CD4-positive, alpha-beta T cell treated with Interleukin-2 at 100 ng/mL for 4 hours (primary cell): ENCODE measurements around the gene PRXL2B.
"Not testable (repeated sequence)": the region's sequence is repeated elsewhere in the genome, so short reads cannot be mapped to it uniquely, and the experiment has no call there.

ENCODE experiments used
- DNase-seq: peaks from one replicate; pipeline ENCODE4 v3.0.0-alpha.2; 2020; ENCODE audit warnings: low spot score

Gene PRXL2B, protein sequence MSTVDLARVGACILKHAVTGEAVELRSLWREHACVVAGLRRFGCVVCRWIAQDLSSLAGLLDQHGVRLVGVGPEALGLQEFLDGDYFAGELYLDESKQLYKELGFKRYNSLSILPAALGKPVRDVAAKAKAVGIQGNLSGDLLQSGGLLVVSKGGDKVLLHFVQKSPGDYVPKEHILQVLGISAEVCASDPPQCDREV

DNA sequence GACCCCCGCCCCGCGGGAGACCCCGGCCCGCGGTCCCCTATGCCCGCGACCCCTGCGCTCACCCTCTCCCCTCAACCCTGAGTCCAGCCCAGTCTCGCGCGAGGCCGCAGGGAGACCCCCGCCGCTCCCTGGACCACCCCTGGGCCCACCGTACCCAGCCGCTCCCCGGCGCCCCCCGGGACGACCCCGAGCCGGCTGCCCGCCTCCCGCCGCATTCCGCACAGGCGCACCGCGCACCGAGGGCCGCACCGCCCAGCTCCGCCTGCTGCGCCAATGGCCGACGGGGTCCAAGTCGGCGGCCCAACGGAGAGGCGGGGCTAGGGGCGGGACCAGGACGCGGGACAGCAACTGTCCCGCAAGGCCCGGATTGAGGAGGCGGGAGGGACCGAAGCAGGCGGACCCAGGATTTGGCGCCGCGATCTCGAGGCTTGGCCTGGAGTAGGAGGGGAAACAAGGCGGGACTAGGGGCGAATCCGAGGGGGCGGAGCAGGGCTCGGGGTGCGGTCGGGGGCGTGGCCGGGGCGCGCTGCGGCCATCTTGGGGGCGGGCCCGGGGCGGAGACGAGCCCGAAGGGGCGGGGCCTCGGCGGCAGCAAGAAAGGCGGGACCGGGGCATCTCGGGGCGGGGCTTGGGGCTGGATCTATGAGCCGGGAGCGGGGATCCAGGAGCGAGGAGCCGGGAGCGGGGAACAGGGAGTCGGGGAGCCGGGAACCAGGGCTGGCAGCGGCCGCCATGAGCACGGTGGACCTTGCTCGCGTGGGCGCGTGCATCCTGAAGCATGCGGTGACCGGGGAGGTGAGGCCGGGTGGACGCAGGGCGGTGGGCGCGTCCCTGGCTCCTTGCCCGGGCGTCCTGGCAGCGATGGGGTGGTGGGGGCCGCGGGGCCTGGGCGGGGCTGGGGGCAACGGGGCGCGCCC is at the start of gene PRXL2B:
Gene PRXL2B, plus strand, starts transcription at position 624 of the 917 bp plus-strand sequence. Its CDS starts 109 bp downstream, at position 733.
- DNase-seq: peak; percentile 96

DNA sequence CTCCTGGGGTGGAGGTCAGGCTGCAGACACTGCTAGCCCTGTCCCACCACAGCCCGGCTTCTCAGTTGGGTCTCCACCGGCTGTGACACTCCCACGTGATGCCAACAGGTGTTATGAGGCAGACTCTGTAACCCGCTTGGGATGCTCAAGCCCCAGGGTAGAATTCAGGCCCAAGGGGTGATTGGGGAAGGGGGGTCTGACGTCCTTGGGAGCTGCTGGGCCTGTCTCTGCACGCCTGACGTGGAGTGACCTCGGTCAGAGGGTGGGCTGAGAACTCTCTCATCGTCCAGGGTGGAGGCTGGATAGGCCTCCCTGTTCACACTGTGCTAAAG is 48.8 kb upstream of the PRXL2B start:
- DNase-seq: no peak

DNA sequence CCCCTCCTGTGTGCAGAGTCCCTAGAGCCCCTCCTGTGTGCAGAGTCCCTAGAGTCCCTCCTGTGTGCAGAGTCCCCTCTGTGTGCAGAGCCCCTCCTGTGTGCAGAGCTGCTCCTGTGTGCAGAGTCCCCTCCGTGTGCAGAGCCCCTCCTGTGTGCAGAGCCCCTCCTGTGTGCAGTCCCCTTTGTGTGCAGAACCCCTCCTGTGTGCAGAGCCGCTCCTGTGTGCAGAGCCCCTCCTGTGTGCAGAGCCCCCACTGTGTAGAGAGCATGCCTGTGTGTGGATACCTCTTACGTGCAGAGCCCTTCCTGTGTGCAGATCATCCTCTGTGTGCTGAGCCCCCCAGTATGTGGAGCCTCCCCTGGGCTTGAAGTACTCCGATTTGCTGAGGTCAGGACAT is 48.2 kb upstream of the PRXL2B start:
- DNase-seq: no peak

DNA sequence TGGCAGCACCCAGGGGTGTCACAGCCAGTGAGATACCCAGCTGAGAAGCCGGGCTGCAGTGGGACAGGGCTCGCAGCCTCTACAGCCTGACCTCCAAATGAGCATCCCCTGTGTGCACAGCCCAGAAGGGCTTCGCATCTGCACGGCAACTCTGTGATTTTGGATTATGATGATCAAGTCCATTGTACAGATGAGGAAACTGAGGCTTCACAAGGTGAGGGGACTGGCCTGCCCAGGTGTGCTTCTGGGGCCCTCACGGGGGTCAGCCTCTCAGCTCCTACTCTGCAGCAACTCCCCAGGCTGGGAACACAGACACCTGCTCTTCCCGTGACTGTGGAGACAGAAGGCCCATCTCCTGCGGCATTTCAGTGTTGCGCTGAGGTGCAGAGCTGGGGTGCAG is 47.7 kb upstream of the PRXL2B start:
- no peak for DNase-seq

DNA sequence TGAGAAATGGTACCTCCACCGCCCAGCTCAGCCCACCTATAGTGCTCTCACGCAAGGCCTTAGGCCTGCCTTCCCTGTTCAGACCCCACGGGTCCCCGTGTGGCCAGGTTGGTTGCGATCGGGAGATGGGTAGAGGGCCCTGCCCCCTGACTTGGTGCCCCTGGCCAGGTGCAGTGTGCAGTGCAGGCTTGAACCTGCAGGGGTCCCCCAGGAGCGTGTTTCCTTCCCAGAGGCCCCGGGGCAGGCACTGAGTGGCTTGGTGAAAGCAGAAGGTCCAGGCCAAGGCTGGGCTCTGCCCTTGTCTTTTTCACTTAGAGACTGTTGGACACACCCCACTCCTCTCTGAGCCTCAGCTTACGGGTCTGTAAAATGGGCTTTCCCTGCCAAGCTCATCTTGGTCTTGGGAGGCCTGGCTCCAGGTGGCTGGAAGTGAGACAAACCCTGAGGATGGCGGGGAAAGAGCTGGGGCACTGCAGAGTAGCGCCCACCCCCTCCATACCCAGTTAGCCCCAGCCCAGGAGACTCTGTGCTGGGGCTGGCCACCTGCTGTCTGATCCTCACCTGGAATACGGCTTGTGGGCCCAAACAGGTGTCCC is 47.2 kb upstream of the PRXL2B start:
- peak; percentile 36 for DNase-seq

DNA sequence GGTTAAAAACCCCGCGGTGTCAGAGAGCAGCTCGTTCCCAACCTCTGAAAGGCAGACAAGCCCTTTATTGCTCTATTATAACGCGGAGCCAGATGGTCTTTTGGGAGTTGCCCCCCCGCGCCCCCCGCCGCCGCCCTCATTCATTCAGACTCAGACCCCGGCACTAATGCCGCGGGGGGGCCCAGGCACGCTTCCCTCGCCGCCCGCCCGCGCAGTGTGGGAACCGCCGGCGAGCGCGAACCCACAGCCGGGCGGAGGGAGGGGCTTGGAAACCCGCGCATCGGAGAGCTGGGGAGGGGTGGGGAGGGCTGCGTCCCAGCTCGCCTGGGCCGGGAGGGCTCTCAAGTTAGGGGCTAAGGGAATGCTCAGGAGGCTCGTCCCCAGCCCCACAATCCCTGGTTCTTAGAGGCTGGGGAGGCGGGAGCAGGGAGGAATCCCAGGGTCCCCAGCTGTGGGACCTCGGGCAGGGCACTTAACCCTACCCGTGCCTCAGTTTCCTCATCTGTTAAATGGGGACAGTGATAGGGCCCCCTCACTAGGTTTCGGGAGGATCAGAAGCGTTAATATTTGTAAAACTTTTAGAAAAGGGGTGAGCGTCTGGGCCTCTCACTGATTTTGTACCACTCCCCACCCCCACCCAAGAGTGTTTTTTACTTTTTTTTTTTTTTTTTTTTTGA is 45.6 kb upstream of the PRXL2B start:
- no peak for DNase-seq

DNA sequence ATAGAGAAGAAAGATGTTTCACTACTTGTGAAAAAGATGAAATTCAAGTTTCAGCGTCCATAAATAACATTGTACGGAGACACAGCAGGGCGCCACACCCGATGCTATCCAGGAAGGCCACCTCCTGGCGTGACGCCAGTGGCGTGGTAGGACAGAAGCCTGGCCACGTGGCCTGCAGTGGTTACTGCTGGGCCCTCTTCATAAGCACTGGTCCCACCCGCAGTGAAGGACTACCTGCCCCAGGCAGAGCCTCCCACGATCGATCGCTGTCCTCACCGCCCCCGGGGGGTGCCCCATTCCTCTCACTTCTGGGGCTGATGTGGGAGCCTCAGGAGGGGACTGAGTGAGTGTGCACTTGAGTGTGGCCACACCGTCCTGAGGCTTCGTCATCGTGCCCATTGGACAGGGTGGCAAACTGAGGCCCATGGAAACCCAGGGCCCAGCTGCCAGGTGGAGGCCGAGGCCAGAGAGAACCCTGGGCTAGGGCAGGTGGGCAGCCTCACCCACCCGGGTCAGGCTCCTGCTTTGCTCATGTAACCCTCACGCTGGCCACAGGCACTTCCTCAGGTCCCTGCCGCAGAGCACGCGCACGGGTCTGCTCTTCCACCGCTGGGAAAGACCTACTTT is 44.8 kb upstream of the PRXL2B start:
- DNase-seq: no peak

DNA sequence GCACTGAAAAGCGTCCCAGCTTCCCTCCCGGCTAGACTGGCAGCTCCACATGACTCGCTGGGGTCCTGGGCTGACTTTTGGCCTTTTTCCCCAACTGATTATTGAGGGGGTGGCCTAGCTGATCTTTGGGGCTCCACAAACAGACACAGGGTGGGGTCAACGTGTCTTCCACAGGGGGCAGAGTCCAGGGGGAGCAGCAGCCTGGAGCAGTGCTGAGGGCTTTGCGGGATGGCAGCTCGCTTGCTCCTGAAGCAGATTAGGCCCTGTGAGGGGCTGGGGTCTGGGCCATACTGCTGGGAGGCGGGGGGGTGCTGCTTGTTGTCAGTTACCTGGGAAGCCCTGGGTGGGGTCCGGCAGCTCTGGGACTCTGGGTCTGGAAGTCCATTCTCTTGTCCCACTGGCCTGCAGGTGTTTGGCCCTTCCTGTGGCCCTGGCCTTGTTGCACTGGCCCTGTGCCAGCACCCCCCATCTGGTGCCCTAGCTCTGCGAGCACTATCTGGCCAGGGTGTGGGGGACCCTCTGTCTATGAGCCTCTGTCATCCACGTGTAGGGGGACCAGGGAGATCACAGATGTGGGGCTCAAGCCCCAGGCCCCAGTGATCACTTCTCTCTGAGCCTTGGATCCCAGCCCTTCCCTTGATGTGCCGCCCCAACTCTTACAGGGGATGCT is 44.2 kb upstream of the PRXL2B start:
- no peak for DNase-seq

DNA sequence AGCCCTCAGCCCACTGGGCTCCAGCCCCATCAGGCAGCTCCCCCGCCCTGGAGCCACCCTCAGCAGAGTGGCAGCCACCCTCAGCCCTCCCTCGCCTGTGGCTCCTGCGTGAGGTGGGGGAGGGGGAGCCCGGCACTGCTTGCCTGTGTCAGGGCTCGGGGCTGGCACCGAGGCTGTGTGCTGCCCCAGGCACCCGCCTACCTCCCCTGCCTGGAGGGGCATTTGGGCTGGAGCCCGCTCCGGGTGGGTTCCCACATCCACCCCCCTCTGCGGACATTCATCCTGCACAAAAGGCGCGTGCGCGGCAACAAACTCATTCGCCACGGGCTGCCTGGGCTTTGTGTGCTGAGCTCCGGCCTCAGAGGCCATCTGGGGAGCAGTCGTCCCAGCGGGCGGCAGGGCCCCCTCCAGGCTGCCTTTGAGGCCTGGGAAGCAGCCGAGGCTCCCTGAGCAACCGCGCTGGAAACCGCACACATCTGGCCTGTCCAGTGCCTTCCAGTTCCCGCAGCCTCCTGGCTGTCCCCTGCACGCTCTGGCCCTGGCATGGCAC is 43.0 kb upstream of the PRXL2B start:
- peak; percentile 29 for DNase-seq

DNA sequence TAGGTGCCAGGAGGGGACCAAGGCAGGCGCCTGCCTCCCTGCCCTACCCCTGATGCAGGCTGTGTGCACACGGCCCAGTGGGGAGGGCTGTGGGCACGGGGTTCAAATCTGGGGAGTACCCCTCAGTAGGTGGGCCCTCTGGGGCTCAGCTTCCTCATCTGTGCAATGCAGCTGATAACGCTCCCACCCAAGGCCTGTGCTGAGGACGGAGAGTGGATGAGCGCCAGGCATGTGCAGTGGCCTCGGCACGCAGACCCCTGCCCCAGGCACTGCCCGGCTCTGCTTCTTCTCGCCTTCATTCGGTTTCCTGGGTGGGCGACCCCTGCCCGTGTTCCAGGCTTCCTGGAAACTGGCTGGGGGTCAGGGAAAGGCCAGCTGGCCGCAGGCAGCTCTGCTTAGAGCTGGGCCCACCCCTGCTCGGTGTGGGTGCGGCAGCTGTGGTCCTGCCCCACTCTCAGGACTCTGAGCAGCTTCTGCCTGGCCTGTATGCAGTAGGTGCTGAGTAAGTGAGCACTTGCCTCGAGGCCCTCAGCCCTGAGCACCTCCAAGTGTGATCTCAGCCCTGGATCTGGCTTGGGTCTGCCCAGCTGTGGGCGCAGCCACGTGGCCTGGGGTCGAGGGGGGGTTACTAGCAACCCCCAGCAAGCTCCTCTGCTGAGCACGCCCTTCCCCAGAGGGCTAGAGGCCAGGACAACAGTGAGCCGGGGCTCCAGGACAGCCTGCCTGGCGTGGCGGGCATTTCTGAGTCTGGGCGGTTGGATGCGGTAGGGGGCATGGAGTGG is 42.3 kb upstream of the PRXL2B start:
- DNase-seq: no peak

DNA sequence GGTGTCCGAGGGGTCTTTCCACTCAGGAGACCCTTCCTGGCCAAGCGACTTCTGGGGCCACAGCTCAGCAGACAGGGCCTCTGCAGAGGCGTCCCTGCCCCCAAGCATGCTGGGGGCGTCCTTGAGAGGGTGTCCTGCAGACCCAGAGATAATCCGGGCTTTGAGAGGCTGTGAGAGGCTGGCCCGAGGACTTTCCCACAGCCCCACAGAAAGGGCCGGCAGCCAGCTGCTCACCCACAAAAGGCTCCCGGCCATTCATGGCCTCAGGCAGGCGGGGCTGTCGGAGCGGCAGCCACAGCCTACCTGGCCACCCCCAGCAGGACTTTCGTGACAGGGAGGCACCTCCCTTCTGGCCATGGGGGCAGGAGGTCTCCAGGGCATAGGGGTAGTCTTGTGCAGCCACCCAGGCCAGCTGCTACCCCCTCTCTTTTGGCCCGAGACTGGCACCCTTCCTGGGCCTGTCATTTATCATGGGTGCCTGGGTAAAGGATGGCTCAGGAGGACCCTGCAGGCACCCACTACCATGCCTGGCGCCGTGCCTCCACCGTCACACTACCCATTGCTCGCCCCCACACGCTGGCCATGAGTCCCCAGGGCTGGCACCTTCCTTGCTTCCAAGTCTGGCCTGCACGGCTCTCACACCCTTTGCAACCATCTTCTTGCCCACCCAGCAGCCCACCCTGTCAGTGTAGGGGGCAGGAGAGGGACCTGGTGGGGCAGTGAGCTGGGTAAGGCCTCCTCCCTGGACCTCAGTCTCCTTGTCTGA is 41.5 kb upstream of the PRXL2B start:
- DNase-seq: no peak

DNA sequence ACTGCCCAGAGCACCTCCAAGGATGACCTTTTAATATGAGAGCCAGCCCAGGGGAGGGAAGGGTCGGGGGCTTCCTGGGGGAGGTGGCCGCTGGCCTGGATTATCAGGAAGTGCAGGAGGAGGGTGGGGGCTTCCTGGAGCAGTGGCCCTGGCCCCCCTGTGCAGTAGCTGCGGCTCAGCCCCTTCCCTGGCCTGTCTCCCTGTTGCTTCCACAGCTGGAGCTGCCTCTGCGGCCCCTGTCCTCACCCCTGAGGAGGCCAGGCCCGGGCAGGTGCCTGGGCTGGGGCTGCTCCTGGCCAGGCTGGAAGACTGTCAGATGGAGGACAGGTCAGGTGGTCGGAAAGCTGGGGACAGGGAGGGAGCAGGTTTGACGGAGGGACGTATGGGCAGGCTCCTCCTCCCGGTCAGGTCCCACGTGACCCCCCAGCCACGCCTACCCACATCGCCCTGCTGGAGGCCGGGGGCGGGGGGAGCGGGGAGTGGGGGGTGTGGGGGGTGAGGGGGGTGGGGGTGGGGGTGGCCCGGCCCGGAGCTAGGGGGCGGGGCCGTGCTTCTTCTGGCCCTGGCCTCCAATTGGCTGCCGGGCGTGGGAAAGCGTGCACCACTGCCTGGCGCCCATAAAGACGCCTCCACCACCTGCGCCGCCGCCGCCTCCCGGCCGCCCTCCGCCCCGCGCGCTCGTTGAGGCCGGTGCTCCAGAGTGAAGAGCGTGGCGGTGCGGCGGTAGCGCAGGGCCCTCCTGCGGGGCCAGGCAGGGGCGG is 40.6 kb upstream of the PRXL2B start:
- peak; percentile 92 for DNase-seq

DNA sequence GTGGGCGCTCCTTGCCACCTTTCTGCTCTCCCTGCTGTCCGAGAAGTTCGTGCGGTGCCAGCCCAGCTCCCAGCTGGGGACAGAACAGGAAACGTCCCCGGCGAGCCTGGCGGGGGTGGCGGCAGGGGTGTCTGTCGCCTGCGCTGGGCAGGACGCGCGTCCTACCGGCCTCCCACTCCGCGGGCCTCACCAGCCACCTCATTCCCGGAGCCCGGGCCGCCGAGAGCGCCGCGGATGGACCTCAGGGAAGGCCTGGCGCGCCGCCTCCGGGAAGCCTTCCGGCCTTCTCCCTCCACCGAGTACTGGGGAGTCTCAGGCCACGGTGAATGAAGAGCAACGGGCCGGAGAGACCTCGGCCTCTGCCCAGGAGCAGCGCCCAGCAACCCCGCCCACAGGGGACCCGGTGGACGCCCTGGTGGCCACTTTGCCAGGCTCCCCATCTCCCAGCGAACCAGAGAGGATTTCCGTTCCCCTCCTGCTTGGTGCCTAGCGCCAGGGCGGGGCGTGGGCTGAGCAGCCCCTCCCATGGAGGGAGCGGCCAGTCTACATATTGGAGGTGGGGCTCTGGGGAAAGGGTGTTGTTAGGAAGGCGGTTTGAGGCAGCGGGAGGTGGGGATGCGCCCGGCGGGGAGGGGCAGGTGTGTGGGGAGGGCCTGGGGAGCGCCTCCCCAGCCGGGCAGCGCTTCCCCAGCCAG is 39.9 kb upstream of the PRXL2B start:
- peak; percentile 89 for DNase-seq

DNA sequence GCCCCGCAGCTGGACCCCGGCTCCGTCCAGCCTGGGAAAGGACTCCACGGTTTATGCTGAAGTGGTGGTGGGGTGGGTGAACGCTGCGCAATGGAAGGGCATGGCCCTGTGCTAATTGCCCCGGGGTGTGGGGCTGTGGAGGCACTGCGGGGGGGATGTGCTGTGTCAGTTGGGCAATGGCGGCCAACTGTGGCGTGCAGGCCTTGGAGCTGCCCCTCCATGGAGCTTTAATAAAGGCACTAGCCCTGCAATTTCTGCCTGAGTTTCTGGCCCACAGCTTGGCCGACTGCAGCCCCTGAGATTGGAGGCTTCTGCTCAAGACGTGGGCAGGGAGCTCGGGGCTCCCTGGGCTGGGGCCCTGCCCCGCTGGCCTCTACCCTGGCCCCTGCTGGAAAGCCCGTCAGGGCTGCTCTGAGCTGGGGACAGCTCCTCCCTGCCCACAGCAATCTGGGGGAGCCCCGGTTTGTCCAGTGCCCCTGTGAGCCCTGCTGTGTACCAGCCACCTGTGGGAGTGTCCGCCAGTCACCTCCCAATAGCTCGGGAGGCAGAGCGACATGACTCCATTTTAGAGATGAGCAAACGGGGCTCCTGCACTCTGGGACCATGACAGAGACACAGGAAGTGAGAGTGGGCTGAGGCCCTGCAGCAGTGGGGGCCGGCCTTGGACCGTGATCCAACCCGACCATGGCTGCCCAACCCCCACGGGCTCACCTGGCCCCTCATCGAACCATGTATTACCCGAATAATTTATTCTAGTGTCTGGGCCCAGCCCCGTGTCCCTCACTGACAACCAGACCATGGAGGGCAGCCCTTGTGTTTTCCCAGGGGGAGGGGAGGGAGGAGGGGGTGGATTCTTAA is 39.1 kb upstream of the PRXL2B start:
- peak; percentile 56 for DNase-seq

DNA sequence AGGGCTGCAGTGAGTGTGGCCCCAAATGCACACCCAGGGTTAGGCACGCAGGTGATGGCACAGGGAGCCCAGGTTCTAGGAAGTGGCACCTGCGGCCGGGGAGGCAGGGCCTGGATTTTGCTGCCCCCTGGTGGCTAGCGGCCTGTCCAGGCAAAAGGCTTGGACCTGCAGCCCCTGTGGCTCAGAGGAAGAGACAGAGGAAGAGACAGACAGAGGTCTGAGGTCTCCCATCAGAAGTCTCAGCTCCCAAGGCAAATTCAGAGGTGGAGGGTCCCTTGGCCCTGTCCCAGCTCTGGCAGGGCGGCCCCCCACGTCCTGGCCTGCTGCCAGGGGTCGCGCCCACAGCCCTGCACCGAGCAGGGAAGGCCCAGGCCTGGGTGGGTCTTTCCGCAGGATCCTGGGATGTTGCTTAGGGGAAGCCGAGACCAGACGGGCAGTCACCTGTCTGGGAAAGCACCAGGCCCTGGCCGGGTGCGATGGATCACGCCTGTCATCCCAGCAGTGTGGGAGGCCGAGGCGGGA is 38.4 kb upstream of the PRXL2B start:
- peak; percentile 89 for DNase-seq

DNA sequence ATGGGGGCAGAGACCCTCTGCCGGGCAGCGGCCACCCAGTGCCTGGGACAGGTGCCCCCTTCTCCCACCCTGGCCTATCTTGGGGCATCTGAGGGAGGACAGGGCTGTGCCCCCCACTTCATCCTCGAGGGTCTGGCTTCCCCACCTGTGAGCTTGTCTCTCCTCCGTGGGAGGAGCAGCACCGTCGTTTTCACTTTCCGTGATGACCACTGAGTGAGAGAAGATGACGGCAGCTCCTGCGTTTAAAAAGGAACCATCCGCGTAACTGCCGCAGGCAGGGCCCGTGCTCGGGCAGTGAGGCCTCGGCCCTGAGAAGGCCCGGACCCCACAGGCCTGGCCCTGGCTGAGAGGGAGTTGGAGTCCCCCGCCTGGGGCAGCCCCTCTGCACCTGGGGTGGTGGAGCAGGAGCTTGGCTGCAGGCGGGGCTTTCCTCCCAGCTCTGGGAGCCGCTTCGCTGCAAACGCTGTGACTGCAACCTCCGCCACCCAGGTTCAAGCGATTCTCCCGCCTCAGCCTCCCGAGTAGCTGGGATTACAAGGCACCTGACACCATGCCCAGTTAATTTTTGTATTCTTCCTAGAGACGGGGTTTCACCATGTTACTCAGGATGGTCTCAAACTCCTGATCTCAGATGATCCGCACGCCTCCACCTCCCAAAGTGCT is 37.1 kb upstream of the PRXL2B start:
- not testable (repeated sequence) for DNase-seq
